GM21529 (cell line): ENCODE measurements around the gene FBXO33.
"Not testable (repeated sequence)": the region's sequence is repeated elsewhere in the genome, so short reads cannot be mapped to it uniquely, and the experiment has no call there.

Source experiments
- ATAC-seq: cut with Tn5 transposase; IDR thresholded peaks from one replicate; pipeline ENCODE4 v1.9.1; 2021; ENCODE audit not compliant: unreplicated experiment

The FBXO33 gene

GRCh38 chr14:39374851-39375250 is 57.4 kb downstream of the FBXO33 start:
- no peak for ATAC-seq

DNA sequence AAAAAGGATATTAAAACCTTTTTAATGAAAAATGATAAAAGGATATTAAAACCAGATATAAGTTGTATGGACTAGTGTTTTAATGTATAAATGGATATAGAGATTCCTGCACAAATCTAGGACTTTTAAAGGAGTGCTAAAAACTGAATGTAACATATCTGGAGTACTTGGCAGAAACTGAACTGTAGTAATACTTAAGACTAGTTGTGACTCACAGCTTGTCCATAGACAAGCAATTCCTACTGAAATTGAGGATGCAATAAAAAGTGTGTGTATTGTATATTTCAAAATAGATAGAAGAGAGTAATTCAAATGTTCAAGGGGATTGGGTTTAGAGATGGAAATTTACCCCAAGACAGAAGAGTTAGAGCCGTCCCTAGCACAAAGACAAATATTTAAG is 59.6 kb downstream of the FBXO33 start:
- no peak for ATAC-seq

DNA sequence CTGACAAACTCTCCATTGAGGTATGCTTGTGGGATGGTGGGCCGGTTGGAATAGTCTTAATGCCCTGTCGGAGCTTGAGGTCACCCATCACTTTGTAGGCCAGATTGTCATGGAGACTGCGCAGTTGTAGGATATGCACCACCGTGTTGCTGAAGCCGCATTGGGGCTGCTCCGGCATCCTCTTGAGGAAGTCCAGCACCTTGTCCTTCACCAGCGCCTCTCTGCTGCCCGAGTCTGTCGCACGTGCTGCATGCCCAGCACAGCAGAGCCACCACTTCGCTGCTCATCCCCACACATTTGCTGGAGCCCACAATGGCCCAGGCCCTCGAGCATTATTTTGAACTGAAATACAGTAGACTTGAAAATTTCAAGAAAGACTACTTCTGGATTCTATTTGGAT is 61.8 kb downstream of the FBXO33 start:
- ATAC-seq, result no peak

DNA sequence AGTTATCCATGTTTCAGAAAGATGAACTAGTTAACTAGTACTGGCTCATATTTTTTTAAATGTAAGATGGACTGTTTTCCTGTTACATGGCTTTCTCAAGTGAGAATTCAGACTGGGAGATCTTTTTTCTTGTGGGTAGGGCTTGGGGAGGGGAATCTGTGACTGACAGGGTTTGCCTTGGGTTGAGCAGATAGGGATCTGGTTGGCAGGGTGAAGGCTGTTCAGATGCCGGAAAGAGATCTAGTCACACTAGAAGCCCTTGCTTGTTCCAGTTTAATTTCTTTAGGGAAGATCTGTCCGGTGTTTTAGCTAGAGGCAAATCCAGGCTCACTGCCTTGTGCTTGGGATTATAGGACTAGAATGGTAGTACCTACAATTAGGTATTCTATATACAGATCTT is 63.2 kb downstream of the FBXO33 start:
- ATAC-seq, result no peak

- ATAC-seq, result peak; percentile 63
These were observed 63.8 kb downstream of the FBXO33 start for GRCh38 chr14:39368261-39368959.

DNA sequence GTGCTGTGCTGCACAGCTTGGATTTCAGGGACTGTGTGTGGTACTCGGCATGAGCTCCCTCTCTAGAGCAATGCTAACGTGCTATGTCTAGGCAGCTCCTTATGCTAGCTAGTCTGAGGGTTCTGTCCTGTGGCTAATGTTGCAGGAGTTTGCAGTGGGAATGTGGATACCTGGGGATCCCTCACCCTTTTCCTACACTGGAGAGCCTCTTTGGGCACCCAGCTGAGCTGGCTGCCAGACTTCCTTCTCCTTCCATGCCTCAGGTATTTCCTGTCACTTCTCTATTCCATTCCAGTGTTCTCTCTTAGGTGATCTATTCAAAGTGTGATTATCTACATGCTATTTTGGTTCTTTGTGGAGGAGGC is 64.9 kb downstream of the FBXO33 start:
- no peak for ATAC-seq

DNA sequence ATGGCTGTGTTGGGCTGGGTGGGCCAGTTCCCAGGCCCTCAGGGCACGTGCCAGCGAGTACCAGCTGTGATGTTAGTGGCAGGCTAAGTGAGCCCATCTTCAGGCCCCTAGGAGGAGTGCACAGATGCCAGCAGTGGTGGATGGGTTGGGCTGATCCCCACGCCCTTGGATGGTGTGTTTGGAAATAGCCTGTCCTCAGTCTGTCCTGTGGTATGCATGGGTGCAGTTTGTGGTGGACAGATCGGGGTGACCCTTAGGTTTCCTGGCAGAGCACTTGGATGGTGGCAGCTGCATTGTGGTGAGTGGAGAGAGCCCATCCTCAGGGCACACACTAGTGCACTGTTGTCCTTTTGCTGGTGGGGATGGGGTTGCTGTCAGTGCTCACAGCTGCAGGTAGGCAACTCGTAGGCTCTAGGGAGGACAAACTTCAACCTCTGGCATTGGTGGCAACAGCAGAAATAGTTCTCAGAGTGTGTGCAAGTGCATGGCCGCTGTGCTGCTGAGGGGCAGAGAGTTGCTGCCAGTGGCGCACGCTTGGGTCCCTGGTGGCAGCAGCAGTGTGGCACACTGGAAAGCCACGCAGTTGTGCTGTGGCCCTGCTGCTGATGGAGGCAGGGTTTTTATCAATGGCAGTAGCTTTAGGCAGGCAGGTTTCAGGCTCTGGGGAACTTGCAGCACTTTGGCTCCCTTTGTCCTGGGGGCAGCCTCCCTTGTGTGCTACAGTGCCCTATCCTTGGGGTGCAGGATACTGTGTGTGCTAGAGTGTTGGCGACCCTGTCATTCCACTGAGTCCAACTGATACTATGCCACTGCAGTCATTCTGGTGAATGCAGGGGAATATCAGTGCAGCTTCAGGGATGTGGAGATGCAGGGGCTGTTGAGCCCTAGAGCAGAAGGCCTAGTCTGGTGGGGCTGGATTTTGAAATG is 65.5 kb downstream of the FBXO33 start:
- no peak for ATAC-seq

GRCh38 chr14:39365354-39365753 is 66.9 kb downstream of the FBXO33 start:
- no peak for ATAC-seq

DNA sequence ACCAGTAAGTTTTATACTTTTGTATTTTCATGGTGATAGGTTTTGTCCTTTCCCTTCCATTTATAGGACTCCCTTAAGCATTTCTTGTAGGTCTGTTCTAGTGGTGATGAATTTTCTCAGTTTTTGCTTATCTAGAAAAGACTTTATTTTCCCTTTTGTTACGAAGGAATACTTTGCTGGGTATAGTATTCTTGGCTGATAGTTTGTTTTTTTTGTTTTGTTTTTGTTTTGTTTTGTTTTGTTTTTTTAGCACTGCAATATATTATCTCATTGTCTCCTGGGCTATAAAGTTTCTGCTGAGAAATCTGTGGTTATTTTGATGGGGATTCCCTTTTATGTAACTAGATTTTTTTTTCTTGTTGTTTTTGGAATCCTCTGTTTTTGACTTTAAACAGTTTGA is 67.7 kb downstream of the FBXO33 start:
- ATAC-seq, result no peak

DNA sequence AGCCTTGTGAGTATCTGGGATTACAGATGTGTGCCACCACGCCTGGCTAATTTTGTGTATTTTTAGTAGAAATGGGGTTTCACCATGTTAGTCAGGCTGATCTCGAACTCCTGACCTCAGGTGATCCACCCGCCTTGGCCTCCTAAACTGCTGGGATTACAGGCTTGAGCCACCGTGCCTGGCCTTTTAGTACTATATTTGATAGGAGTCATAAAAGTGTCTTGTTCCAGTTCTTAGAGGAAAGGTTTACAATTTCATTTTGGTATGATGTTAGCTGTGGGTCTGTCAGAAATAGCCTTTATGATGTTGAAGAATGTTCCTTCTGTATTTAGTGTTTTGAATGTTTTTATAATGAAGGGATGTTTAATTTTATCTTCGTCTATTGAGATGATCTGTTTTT is 70.7 kb downstream of the FBXO33 start:
- ATAC-seq, result not testable (repeated sequence)

GRCh38 chr14:39360316-39360715 is 71.9 kb downstream of the FBXO33 start:
- ATAC-seq, result no peak

GRCh38 chr14:39359069-39359468 is 73.2 kb downstream of the FBXO33 start:
- ATAC-seq, result not testable (repeated sequence)

DNA sequence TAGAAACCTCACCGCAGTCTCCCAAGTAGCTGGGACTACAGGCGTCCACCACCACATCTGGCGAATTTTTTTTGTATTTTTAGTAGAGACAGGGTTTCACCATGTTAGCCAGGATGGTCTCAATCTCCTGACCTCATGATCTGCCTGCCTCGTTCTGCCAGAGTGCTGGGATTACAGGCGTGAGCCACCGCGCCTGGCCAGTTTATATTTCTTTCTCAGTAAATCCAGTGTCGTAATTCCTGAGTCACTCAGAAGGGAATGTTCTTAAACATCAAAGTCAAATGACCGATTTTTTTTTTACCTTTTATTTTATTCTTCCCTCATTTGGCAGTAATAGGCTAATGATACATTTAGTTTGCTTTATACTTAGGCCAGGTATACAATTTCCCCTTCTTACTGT is 80.5 kb downstream of the FBXO33 start:
- no peak for ATAC-seq

- no peak for ATAC-seq
These were observed 81.4 kb downstream of the FBXO33 start for GRCh38 chr14:39350866-39351265.
